Measurements from ENCODE around the gene LIMCH1. TPM values are rescaled to one million over a fixed set of nuclear protein-coding genes. Genes with fewer than 3 reads are reported as not detected.
A peak's percentile ranks its signal among the peaks of the same experiment; 100 is the strongest.

LIMCH1 gene
- total and polyA plus RNA-seq, 10 donors: 14.4 to 434 (median 212) TPM

DNA sequence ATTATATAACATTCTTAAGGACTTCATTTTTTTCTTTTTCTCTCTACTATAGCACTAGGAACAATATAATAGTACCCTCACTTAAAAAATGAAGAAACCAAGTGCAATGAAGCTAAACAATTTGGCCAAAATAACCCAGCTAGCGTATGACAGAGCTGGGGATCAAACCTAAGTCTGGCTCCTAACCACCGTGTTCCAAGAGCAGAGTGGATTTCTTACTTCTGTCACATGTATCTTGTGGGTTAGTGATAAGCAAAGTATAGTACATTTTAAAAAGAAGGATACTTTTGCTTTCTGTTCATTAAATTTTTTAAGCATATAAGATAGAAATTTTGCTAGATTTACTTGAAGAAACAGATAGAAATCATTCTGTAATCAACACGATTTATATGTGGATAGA, 11.5 kb downstream of the LIMCH1 start:
- TF ChIP-seq, protein P1, sequence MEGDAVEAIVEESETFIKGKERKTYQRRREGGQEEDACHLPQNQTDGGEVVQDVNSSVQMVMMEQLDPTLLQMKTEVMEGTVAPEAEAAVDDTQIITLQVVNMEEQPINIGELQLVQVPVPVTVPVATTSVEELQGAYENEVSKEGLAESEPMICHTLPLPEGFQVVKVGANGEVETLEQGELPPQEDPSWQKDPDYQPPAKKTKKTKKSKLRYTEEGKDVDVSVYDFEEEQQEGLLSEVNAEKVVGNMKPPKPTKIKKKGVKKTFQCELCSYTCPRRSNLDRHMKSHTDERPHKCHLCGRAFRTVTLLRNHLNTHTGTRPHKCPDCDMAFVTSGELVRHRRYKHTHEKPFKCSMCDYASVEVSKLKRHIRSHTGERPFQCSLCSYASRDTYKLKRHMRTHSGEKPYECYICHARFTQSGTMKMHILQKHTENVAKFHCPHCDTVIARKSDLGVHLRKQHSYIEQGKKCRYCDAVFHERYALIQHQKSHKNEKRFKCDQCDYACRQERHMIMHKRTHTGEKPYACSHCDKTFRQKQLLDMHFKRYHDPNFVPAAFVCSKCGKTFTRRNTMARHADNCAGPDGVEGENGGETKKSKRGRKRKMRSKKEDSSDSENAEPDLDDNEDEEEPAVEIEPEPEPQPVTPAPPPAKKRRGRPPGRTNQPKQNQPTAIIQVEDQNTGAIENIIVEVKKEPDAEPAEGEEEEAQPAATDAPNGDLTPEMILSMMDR (IDR thresholded peaks at IDR 0.05 in 8 of 11, conservative IDR thresholded peaks at IDR 0.05 in 3 of 11): no peak
- TF ChIP-seq POLR2A (IDR thresholded peaks at IDR 0.05): no peak
- intact Hi-C loops (cut with DNase I; ENCODE audit: low total_unique reads): no loop called here

DNA sequence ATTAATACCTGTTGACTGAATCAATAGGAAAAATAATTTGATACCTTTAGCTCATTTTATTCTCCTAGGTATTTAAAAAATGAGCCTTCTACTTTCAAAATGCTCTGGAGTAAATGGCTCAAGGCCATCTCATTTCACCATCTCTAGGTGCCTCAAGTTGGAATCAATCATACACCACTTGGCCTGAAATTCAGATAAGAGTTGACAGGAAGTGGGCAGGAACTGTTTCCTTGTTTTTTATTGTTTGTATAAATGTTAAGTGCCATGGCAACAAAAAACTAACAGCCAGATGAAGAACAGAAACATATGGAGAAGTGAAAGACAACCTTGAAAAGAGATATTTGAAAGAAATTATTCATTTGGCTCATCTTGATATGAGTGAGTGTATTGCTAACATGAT, 12.4 kb downstream of the LIMCH1 start:
- TF ChIP-seq, protein P1 (IDR thresholded peaks at IDR 0.05 in 8 of 11, conservative IDR thresholded peaks at IDR 0.05 in 3 of 11): no peak
- peak in 1 of 3 donors; percentile 42 for TF ChIP-seq POLR2AphosphoS5 (IDR thresholded peaks at IDR 0.05)
- intact Hi-C loops (cut with DNase I; ENCODE audit: low total_unique reads): no loop called here
- Histone ChIP-seq H3K9me3 (no peaks in the 10 kb centered on the region), H3K27ac (peak overlapping the region in 7 of 8 donors; percentile 16 to 72 (median 34)), H3K4me1 (peaks cover 0 to 22% (median 6%) of the 10 kb centered on the region in 6 donors), H3K4me3 (no peak overlapping the region), H3K27me3 (replicated peaks in 1 of 7) (no peaks in the 10 kb centered on the region), H3K36me3 (no peaks in the 10 kb centered on the region)
- no peak for DNase-seq

More for the DNA sequence above, 11.5 kb downstream of the LIMCH1 start:
- no peak overlapping the region for H3K4me3 ChIP-seq
- H3K4me1 ChIP-seq: peaks cover 0 to 23% (median 6%) of the 10 kb centered on the region in 6 donors
- H3K27ac ChIP-seq: peak overlapping the region in 7 of 8 donors; percentile 16 to 72 (median 34)
- DNase-seq: no peak
- WGBS, 5 donors: 56 to 67% (median 64%) methylated on average over 3 of the region's 3 CpGs
- H3K27me3 ChIP-seq (replicated peaks in 1 of 7): no peaks in the 10 kb centered on the region
- no peaks in the 10 kb centered on the region for H3K9me3 ChIP-seq
- no peaks in the 10 kb centered on the region for H3K36me3 ChIP-seq

DNA sequence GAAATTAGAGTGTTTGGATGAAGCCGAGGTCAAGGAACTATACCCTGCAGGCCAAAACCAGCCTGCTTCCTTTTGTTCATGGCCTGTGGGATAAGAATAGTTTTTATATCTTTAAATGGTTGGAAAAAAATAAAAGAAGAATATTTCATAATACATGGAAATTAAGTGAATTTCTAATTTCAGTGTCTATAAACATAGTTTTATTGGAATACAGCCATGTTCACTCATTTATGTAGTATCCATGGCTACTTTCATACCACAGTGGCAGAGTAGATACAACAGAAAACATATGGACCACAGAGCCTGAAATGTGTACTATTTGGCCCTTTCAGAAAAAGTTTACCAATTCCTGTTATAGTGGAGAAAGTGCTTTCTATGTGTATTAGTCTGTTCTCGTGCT, 13.6 kb downstream of the LIMCH1 start:
- intact Hi-C loops (cut with DNase I; ENCODE audit: low total_unique reads): no loop called here
- H3K36me3 ChIP-seq: no peaks in the 10 kb centered on the region
- H3K27me3 ChIP-seq (replicated peaks in 1 of 7): no peaks in the 10 kb centered on the region
- H3K9me3 ChIP-seq: no peaks in the 10 kb centered on the region
- H3K27ac ChIP-seq: peak overlapping the region in 4 of 8 donors; percentile 6 to 72 (median 46)
- no peak for TF ChIP-seq POLR2AphosphoS5 (IDR thresholded peaks at IDR 0.05)
- TF ChIP-seq, protein P1 (IDR thresholded peaks at IDR 0.05 in 8 of 11, conservative IDR thresholded peaks at IDR 0.05 in 3 of 11): no peak
- TF ChIP-seq POLR2A (IDR thresholded peaks at IDR 0.05): no peak
- no peak overlapping the region for H3K4me3 ChIP-seq
- WGBS, 5 donors: 64 to 86% (median 78%) methylated on average over 2 of the region's 2 CpGs
- no peak for DNase-seq
- H3K4me1 ChIP-seq: peaks cover 0 to 14% (median 6%) of the 10 kb centered on the region in 6 donors

- intact Hi-C loops (cut with DNase I; ENCODE audit: low total_unique reads): no loop called here
- Histone ChIP-seq H3K27ac (no peak overlapping the region), H3K27me3 (replicated peaks in 1 of 7) (no peaks in the 10 kb centered on the region), H3K36me3 (no peaks in the 10 kb centered on the region), H3K9me3 (no peaks in the 10 kb centered on the region), H3K4me1 (peaks cover 0 to 15% (median 6%) of the 10 kb centered on the region in 6 donors), H3K4me3 (no peak overlapping the region)
- TF ChIP-seq POLR2A (IDR thresholded peaks at IDR 0.05): no peak
- TF ChIP-seq POLR2AphosphoS5 (IDR thresholded peaks at IDR 0.05): no peak
- TF ChIP-seq, protein P1 (IDR thresholded peaks at IDR 0.05 in 8 of 11, conservative IDR thresholded peaks at IDR 0.05 in 3 of 11): no peak
- DNase-seq: no peak
- 83 to 93% (median 89%) methylated on average over 4 of the region's 4 CpGs for WGBS, 5 donors
These were observed 16.9 kb downstream of the LIMCH1 start for GRCh38 chr4:41554905-41555304.
